NCI-H526 treated with DMSO at 0.1 percent for 48 hours (cell line): ENCODE results near the gene FLACC1.

ENCODE experiments used
- DNase-seq: peaks from one replicate; lab custom pipeline; 2025; lab: John Stamatoyannopoulos, UW

FLACC1 gene

DNA sequence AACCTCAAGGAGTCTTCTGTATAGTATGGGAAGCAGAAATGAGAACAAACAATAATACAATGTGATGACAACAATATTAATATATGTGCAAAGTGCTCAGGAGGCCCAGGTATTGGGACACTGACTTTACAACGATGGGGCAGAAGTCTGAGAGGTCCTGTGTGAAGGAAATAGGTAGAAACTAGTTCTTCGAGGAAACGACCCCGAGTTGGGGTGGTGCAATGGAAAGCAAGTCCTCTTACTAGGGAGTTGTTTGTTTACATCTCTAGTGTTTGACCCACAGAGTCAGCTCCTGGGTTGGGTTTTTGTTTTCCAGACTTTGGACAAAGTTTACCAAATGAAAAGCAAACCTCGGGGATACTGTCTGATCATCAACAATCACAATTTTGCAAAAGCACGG, 80.6 kb downstream of the FLACC1 start:
- no peak for DNase-seq

DNA sequence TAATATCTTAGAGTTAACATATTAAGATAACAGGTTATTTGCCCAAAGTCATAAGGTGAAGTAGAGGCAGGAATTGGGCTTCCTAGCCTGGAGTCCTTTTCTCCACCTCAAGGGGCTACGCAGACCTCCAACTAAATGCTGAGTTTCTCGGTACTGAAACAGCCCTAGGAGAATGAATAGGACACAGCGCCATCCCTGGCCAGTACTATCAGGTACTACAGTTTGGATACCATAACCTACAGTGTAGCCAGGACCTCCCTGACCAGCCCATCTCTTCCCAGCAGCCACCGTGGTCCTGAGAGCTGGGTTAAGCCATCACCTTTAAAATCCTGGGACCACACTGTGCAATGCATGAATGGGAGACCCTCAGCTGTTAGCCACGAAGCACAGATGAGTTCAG, 81.2 kb downstream of the FLACC1 start:
- DNase-seq, result no peak

GRCh38 chr2:201275069-201275468, 82.1 kb downstream of the FLACC1 start:
- DNase-seq, result no peak

GRCh38 chr2:201273330-201273983, 83.7 kb downstream of the FLACC1 start:
- no peak for DNase-seq

- DNase-seq, result no peak
Measured at GRCh38 chr2:201271917-201272316, 85.2 kb downstream of the FLACC1 start.

DNA sequence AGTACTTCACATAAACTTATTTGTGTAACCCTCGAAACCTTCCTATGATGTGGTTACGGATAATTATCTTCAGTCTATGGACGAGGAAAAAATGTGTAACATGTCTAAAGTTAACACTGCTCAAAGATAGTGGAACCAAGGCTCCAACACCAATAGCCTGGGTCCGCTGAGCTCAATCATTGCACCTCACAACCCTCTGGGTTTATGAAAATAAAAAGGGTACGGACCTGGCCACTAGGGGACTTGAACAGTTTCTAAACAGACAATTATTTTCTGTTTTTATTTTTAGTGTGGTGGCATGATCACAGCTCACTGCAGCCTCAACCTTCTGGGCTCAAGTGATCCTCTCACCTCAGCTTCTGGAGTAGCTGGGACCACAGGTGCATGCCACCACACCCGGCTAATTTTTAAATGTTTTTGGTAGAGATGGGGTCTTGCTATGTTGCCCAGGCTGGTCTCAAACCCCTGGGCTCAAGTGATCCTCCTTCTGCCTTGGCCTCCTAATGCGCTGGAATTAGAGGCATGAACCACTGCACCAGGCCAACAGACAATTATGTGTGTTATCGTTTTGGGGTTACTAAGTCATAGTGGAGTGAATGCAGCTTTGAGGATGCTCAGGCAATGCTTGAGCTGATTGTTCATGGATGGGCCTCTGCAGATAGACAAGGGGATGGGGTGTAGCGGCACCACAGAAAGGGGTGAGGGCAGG, 86.7 kb downstream of the FLACC1 start:
- DNase-seq, result no peak

- no peak for DNase-seq
Measured at GRCh38 chr2:201269764-201270163, 87.4 kb downstream of the FLACC1 start.

GRCh38 chr2:201267278-201268030, 89.7 kb downstream of the FLACC1 start:
- no peak for DNase-seq

DNA sequence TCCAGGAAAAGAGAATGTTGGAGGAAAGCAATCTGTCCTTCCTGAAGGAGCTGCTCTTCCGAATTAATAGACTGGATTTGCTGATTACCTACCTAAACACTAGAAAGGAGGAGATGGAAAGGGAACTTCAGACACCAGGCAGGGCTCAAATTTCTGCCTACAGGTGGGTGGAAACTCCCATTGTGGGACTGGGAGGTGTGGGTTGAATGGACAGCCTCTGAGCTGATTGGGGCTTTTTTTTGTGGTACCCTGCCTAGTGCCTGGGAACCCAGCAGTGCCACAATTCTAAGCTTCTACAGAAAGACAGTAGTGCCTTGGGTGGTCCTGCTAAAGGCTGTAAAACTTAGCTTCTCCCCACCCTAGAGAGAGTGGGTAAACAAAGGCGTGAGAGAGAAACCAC, 90.5 kb downstream of the FLACC1 start:
- DNase-seq, result no peak

DNA sequence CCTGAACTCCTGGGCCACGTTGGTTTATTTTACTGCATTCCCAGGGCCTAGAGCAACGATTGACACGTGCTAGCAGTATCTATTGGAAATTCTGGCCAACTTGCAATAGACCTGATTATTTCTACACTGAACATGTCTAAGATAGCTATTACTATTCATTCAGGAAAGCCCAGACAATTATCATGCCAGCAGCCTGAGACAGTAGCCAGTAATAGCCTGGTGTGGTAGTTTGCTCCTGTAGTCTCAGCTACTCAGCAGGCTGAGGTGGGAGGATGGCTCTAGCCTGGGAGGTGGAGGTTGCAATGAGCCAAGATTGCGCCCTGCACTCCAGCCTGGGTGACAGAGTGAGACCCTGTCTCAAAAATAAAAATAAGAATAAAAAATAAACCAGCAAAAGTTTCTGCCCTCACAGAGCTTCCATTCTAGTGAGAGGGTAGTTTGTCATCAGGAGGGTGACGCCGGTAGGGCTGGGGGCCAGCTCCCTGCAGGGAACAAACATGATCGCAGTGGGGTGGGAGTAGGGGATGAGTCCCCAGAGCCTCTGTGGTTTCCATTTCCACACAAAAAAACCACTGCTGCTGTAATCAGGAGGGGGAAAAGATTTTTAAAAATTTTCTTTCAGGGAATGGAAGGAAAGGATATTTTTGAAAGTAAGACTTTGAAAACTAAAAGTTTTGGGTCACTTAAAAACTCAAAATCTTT, 92.5 kb downstream of the FLACC1 start:
- DNase-seq, result no peak

DNA sequence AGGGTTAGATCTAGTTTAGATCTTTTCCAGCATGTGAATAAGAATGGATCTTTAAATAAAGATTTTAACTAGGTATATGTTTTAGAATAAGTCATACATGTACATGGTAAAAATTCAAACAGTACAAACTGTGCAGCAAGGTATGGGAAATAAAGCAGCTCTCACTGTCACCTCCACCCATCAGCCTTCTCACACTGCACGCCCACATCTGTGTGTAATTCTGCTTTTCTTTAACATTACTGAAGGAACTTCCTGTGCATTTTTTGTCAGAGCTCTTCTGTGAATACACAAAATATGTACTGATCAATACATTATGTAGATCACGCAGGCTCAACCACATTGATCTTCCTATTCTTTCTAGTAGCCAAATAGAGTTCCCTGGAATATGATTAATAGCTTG, 93.4 kb downstream of the FLACC1 start:
- DNase-seq, result no peak

GRCh38 chr2:201262718-201263117, 94.4 kb downstream of the FLACC1 start:
- no peak for DNase-seq

- no peak for DNase-seq
Measured at GRCh38 chr2:201261906-201262305, 95.2 kb downstream of the FLACC1 start.

GRCh38 chr2:201261471-201261870, 95.7 kb downstream of the FLACC1 start:
- no peak for DNase-seq

DNA sequence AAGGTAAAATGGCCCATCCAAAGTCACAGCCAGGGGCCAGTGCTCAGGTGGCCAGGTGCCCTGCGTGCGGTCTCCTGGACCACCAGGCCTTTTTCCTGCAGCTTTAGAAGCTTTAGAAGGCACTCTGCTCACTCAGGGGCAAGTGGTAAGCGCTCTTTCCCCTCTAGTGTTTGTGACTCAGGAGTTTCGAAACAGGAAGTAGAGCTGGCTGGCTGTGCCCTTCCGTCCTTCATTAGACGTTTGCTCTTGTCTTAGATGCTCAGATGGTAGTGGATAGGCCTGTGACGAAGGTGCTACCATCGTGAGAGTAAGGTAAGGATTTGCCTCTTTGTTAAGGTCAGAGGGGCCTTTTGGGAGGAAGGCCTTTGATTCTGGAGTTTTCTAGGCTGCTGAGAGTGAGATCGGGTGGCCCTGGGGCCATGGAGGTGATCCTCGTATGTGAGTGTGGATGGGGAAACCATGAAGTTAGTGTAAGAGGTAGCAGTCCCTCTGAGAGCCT, 96.8 kb downstream of the FLACC1 start, which contains the start of gene CASP8:
CASP8 (plus strand) TSS at position 235 of the 499 bp plus-strand sequence. CDS start 5,951 bp downstream, outside the sequence.
- DNase-seq, result no peak

DNA sequence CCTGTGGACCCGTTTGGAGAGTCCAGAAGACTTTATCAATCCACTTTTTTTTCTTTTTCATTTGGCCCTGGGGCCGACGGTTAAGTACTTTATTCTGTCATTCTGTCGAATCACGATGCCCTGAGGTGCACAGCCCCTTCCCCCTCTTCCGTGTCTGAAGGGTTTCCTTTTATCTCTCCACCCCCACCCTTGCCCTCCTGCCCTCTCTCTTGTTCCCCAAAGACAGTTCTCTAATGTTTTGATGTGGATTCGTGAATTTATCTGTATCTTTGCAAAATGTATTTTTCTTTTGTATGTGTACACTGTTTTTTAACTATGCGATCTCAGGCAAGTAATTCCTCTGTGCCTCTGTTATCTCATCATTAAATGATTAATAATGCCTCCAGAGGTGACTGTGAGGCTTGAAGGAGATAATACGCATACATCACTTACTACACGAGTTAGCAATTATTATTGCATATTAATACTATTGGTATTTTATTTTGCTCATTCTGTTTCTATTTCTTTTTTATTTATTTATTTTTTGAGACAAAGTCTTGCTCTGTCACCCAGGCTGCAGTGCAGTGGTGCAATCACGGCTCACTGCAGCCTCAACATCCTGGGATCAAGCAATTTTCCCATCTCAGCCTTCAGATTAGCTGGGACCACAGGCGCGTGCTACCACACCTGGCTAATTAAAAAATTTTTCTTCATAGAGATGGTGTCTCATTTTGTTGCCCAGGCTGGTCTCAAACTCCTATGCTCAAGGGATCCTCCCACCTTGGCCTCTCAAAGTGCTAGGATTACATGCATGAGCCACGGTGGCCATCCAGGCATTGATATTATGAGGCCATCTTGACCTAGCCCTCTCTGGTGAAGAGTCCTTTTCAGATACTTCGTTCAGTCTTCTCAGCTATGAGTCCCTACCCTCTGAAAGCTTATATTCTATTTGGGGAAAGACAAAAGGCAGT, 98.2 kb downstream of the FLACC1 start:
- DNase-seq, result no peak

DNA sequence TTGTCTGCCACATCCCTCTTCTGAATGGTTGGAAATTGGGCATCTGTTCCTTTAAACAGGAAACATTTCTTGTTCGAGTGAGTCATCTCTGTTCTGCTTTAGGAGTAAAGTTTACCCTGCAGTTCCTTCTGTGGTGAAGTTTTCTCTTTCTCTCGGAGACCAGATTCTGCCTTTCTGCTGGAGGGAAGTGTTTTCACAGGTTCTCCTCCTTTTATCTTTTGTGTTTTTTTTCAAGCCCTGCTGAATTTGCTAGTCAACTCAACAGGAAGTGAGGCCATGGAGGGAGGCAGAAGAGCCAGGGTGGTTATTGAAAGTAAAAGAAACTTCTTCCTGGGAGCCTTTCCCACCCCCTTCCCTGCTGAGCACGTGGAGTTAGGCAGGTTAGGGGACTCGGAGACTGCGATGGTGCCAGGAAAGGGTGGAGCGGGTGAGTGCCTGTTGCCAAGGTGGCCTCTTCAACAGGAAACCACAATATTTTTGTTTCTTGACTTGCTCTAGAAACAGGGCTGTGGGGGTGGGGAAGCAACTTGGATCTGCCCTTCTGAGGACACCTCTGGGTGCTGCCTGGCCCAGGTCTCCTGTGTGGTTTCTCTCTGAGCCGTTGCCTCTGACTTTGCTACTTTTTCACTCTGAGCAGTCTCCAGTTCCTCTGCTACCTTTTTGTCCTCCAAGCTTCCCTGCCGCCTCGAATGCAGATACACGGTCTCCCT, 99.0 kb downstream of the FLACC1 start:
- no peak for DNase-seq

- no peak for DNase-seq
Measured at GRCh38 chr2:201257381-201257955, 99.7 kb downstream of the FLACC1 start.

GRCh38 chr2:201256082-201256481, 101.1 kb downstream of the FLACC1 start:
- DNase-seq, result no peak
